Measurements from ENCODE around the gene ATP6V1E1. TPM values are rescaled to one million over a fixed set of nuclear protein-coding genes. Genes with fewer than 3 reads are reported as not detected.

The ATP6V1E1 gene
- polyA plus RNA-seq, 1 donor from 2014 or later, result 113 TPM

DNA sequence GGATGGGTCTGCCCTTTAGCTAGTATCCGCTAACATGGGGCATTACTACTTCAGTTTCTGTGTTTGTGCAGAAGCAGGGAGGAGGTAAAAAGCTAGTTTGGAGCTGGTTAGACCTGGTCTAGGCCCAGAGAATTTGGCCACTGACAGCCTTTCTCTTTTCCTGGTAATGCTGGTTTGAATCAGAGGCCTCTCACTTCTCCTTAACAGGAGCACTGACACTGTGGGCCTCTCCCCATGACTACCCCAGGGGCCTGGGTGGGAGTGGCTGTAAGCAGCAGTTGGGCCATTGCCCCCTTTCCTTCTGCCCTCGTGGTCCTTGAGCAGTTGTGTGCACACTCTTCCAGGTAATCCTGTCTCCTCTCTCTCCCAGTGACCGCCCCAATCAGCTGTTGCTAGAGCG lies 73.7 kb downstream of the ATP6V1E1 start:
- Mint-ChIP-seq H3K9me3 (no peaks in the 10 kb centered on the region), H3K4me3 (no peak overlapping the region), H3K27ac (no peak overlapping the region), H3K36me3 (peaks cover 2% of the 10 kb centered on the region), H3K27me3 (peaks cover 6% of the 10 kb centered on the region), H3K4me1 (peaks cover 0 to 2% (median 0%) of the 10 kb centered on the region in 3 donors)

DNA sequence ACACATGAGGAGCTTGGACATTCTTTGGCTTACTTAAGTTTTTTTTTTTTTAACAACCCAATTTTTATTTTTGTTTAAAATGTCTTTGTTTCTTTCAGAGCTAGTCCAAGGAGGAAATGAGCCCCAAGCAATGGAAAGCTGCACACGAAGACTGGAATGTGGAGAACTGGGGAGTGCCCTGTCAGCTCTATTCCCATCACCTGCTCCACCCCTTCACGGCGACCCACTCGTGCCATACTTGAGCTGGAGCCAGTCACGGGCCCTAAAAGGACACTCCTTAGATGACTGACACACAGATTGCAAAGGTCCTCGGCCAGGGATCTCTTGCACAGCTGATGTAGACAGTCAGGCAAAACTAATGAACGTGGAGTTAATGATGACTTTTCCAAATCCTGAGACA lies 75.8 kb downstream of the ATP6V1E1 start:
- Mint-ChIP-seq H3K4me1 (no peaks in the 10 kb centered on the region), H3K4me3 (no peak overlapping the region), H3K36me3 (peaks cover 2% of the 10 kb centered on the region), H3K9me3 (no peaks in the 10 kb centered on the region), H3K27me3 (no peaks in the 10 kb centered on the region), H3K27ac (no peak overlapping the region)

DNA sequence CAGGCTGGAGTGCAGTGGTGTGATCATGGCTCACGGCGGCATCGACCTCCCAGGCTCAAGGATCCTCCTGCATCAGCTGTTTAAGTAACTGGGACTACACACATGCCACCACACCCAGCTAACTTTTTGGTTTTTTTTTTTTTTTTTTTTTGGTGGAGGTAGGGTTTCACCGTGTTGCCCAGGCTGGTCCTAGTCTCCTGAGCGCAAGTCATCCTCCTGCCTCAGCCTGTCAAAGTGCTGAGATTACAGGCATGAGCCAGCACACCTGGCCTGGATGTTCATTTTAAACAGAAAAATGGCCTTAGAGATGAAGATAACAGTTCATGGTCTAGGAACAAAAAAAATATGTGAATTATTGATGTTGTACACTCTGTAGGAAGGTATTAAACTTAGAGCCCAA lies 78.9 kb downstream of the ATP6V1E1 start:
- Mint-ChIP-seq H3K4me1 (no peaks in the 10 kb centered on the region), H3K9me3 (no peaks in the 10 kb centered on the region), H3K27me3 (no peaks in the 10 kb centered on the region), H3K27ac (no peak overlapping the region), H3K36me3 (no peaks in the 10 kb centered on the region), H3K4me3 (no peak overlapping the region)

DNA sequence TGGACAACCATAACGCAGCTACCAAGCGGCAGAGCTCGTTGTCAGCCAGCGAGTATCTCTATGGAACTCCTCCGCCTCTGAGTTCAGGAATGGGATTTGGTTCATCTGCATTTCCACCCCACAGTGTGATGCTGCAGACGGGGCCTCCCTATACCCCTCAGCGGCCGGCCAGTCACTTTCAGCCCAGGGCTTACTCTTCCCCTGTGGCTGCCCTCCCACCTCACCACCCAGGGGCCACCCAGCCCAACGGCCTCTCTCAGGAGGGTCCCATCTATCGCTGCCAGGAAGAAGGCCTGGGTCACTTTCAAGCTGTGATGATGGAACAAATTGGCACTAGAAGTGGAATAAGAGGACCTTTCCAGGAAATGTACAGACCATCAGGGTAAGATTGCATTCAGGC lies 79.4 kb downstream of the ATP6V1E1 start:
- H3K9me3 Mint-ChIP-seq, result no peaks in the 10 kb centered on the region
- H3K27me3 Mint-ChIP-seq, result no peaks in the 10 kb centered on the region
- no peak overlapping the region for H3K27ac Mint-ChIP-seq
- H3K4me3 Mint-ChIP-seq, result no peak overlapping the region
- H3K4me1 Mint-ChIP-seq, result no peaks in the 10 kb centered on the region
- H3K36me3 Mint-ChIP-seq, result no peaks in the 10 kb centered on the region

DNA sequence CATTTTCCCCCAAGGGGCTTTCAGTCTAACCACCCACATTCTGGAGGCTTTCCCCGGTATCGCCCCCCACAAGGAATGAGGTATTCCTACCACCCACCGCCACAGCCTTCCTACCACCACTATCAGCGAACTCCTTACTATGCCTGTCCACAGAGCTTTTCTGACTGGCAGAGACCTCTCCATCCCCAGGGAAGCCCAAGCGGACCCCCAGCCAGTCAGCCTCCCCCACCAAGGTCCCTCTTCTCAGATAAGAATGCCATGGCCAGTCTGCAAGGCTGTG lies 79.9 kb downstream of the ATP6V1E1 start:
- no peaks in the 10 kb centered on the region for H3K9me3 Mint-ChIP-seq
- H3K27me3 Mint-ChIP-seq, result no peaks in the 10 kb centered on the region
- peak overlapping the region in 1 of 3 donors; percentile 81 for H3K27ac Mint-ChIP-seq
- H3K36me3 Mint-ChIP-seq, result no peaks in the 10 kb centered on the region
- H3K4me1 Mint-ChIP-seq, result no peaks in the 10 kb centered on the region
- H3K4me3 Mint-ChIP-seq, result no peak overlapping the region

DNA sequence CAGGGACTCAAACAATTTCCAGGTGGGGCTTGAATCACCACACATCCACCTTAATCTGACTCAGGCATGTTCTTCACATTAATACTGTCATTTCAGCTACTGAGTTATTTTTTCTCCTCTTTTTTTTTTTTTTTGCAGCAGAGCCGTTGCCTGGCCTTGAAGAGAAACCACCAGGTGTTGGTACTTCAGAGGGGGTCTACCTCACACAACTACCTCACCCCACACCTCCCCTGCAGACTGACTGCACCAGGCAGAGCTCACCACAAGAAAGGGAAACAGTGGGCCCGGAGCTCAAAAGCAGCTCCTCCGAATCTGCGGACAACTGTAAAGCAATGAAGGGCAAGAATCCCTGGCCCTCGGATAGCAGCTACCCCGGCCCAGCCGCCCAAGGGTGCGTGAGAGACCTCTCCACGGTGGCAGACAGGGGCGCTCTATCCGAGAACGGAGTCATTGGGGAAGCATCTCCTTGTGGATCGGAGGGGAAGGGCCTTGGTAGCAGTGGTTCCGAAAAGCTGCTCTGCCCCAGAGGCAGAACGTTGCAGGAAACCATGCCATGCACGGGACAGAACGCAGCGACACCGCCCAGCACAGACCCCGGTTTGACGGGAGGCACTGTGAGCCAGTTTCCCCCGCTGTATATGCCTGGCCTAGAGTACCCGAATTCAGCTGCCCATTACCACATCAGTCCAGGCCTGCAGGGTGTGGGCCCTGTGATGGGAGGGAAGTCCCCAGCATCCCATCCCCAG lies 80.4 kb downstream of the ATP6V1E1 start:
- Mint-ChIP-seq H3K27ac (peak overlapping the region in 1 of 3 donors; percentile 81), H3K36me3 (no peaks in the 10 kb centered on the region), H3K4me3 (no peak overlapping the region), H3K27me3 (no peaks in the 10 kb centered on the region), H3K4me1 (no peaks in the 10 kb centered on the region), H3K9me3 (no peaks in the 10 kb centered on the region)

DNA sequence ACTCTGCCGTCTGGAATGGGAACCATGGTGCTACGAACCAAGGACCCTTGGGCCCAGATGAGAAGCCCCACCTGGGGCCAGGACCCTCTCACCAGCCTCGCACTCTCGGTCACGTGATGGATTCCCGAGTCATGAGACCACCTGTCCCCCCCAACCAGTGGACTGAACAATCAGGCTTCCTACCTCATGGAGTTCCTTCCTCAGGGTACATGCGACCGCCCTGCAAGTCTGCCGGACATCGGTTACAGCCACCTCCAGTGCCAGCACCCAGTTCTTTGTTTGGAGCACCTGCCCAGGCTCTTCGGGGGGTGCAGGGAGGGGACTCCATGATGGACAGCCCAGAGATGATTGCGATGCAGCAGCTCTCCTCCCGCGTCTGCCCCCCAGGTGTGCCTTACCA lies 86.1 kb downstream of the ATP6V1E1 start:
- Mint-ChIP-seq H3K4me3 (no peak overlapping the region), H3K27ac (no peak overlapping the region), H3K4me1 (no peaks in the 10 kb centered on the region), H3K27me3 (no peaks in the 10 kb centered on the region), H3K9me3 (no peaks in the 10 kb centered on the region), H3K36me3 (no peaks in the 10 kb centered on the region)

Other genes starting within 250 kb of the ATP6V1E1 start
- gene SLC25A18, start 65.3 kb downstream of the ATP6V1E1 start, polyA plus RNA-seq, result not detected
- gene BCL2L13, start 10.0 kb upstream of the ATP6V1E1 start, polyA plus RNA-seq, result 41.8 TPM
- gene BID, start 145.7 kb upstream of the ATP6V1E1 start, polyA plus RNA-seq, result 40.9 TPM